NCI-H526 treated with DMSO at 0.1 percent for 48 hours (cell line): ENCODE measurements around the gene TLDC2.
"Not testable (repeated sequence)": the region's sequence is repeated elsewhere in the genome, so short reads cannot be mapped to it uniquely, and the experiment has no call there.

ENCODE experiments used
- DNase-seq: peaks from one replicate; lab custom pipeline; 2025; lab: John Stamatoyannopoulos, UW

TLDC2 gene

GRCh38 chr20:36866681-36867495 lies 9.1 kb upstream of the TLDC2 start:
- DNase-seq = no peak

GRCh38 chr20:36871640-36872570 lies 4.0 kb upstream of the TLDC2 start:
- DNase-seq = no peak

GRCh38 chr20:36872852-36873251 lies 3.1 kb upstream of the TLDC2 start:
- DNase-seq = no peak

- no peak for DNase-seq
Observed at GRCh38 chr20:36873498-36874189, 2.3 kb upstream of the TLDC2 start.

- DNase-seq = not testable (repeated sequence)
Observed at GRCh38 chr20:36875093-36875492, 845 bp upstream of the TLDC2 start.

- DNase-seq = no peak
Observed at GRCh38 chr20:36876473-36876833, 515 bp downstream of the TLDC2 start.

- no peak for DNase-seq
Observed at GRCh38 chr20:36878941-36879340, 3.0 kb downstream of the TLDC2 start.

- no peak for DNase-seq
Observed at GRCh38 chr20:36880741-36881250, 4.9 kb downstream of the TLDC2 start.

- DNase-seq = no peak
Observed at GRCh38 chr20:36881331-36881730, 5.4 kb downstream of the TLDC2 start.

GRCh38 chr20:36881888-36882287 lies 6.0 kb downstream of the TLDC2 start:
- no peak for DNase-seq

GRCh38 chr20:36883977-36884535 lies 8.1 kb downstream of the TLDC2 start:
- no peak for DNase-seq

- no peak for DNase-seq
Observed at GRCh38 chr20:36885356-36885755, 9.4 kb downstream of the TLDC2 start.

- peak; percentile 74 for DNase-seq
Observed at GRCh38 chr20:36886859-36887751, 11.2 kb downstream of the TLDC2 start.

- no peak for DNase-seq
Observed at GRCh38 chr20:36887752-36888090, 11.8 kb downstream of the TLDC2 start.

- DNase-seq = no peak
Observed at GRCh38 chr20:36888880-36889516, 13.1 kb downstream of the TLDC2 start.

- no peak for DNase-seq
Observed at GRCh38 chr20:36890586-36890985, 14.6 kb downstream of the TLDC2 start.

GRCh38 chr20:36891211-36891610 lies 15.3 kb downstream of the TLDC2 start:
- DNase-seq = no peak

GRCh38 chr20:36893801-36894200 lies 17.9 kb downstream of the TLDC2 start:
- no peak for DNase-seq

GRCh38 chr20:36895036-36895435 lies 19.1 kb downstream of the TLDC2 start:
- no peak for DNase-seq

- DNase-seq = no peak
Observed at GRCh38 chr20:36904690-36905089, 28.8 kb downstream of the TLDC2 start.
